ENCODE measurements around the gene FGD2.
A peak's percentile ranks its signal among the peaks of the same experiment; 100 is the strongest.

Gene FGD2

GRCh38 chr6:37059344-37060194, 54.1 kb downstream of the FGD2 start:
- ChIA-PET POLR2A (ENCODE audit: low non-redundant PET) (interaction anchor here (0.6 kb wide), 2 partner anchors 19 to 40 kb away, joined by 3 read pairs; no protein-coding TSS in a partner anchor), CTCF (interaction anchor here (0.7 to 2.1 kb wide), 4 partner anchors 11 to 112 kb away, joined by 3 to 9 read pairs (median 4); no protein-coding TSS in a partner anchor)
- peak overlapping the region; percentile 97 for H3K27ac ChIP-seq
- DNase-seq (ENCODE audit: low spot score): peak; percentile 94
- TF ChIP-seq, protein P1, sequence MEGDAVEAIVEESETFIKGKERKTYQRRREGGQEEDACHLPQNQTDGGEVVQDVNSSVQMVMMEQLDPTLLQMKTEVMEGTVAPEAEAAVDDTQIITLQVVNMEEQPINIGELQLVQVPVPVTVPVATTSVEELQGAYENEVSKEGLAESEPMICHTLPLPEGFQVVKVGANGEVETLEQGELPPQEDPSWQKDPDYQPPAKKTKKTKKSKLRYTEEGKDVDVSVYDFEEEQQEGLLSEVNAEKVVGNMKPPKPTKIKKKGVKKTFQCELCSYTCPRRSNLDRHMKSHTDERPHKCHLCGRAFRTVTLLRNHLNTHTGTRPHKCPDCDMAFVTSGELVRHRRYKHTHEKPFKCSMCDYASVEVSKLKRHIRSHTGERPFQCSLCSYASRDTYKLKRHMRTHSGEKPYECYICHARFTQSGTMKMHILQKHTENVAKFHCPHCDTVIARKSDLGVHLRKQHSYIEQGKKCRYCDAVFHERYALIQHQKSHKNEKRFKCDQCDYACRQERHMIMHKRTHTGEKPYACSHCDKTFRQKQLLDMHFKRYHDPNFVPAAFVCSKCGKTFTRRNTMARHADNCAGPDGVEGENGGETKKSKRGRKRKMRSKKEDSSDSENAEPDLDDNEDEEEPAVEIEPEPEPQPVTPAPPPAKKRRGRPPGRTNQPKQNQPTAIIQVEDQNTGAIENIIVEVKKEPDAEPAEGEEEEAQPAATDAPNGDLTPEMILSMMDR (conservative IDR thresholded peaks at IDR 0.05; ENCODE audit: low read depth): peak; percentile 64

GRCh38 chr6:37060195-37060559, 54.7 kb downstream of the FGD2 start:
- H3K27ac ChIP-seq: peak overlapping the region; percentile 97
- ChIA-PET POLR2A (ENCODE audit: low non-redundant PET) (interaction anchor here (0.6 kb wide), 1 partner anchor 40 kb away, joined by 3 read pairs; no protein-coding TSS in a partner anchor), CTCF (interaction anchor here (0.7 to 2.1 kb wide), 2 partner anchors 11 to 34 kb away, joined by 3 to 6 read pairs; no protein-coding TSS in a partner anchor)
- no peak for DNase-seq (ENCODE audit: low spot score)
- TF ChIP-seq, protein P1 (conservative IDR thresholded peaks at IDR 0.05; ENCODE audit: low read depth): no peak

DNA sequence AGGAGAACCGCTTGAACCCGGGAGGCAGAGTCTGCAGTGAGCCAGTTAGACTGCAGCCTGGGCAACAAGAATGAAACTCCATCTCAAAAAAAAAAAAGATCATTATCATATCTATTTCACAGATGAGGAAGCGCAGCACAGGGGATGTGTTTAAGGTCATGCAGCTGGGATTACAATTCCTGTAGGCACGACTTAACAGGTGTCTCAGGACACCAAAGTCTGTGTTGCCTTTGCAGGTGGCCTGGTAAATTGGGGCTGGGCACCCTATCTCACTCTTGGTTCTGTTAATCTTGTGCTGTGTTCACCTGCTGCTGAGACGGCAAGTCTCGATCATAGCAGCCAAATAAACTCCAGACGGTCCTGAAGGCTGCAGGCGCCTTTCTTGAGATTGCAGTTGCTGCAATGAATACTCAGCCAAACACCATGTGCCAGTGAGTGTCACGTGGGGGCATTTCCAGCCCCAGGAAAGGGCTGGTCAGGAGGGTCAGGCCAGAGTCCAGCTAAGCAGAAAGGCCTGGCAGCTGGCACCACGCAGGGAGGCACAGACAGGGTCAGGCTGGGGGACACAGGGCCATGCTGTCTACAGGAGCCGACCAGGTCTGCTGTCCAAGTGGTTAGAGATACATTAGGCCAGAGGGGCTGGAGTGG, 55.8 kb downstream of the FGD2 start:
- TF ChIP-seq, protein P1 (conservative IDR thresholded peaks at IDR 0.05; ENCODE audit: low read depth): no peak
- CTCF ChIA-PET: interaction anchor here (0.6 kb wide), 1 partner anchor 1210 kb away, joined by 3 read pairs; no protein-coding TSS in a partner anchor
- H3K27ac ChIP-seq: peak overlapping the region; percentile 97
- DNase-seq (ENCODE audit: low spot score): no peak
- POLR2A ChIA-PET (ENCODE audit: low non-redundant PET): no interaction called here

GRCh38 chr6:37062424-37062823, 57.0 kb downstream of the FGD2 start:
- H3K27ac ChIP-seq: no peak overlapping the region
- ChIA-PET POLR2A (ENCODE audit: low non-redundant PET) (no interaction called here), CTCF (no interaction called here)
- TF ChIP-seq, protein P1 (conservative IDR thresholded peaks at IDR 0.05; ENCODE audit: low read depth): no peak
- no peak for DNase-seq (ENCODE audit: low spot score)

GRCh38 chr6:37068356-37069270, 63.2 kb downstream of the FGD2 start:
- TF ChIP-seq, protein P1 (conservative IDR thresholded peaks at IDR 0.05; ENCODE audit: low read depth): no peak
- CTCF ChIA-PET: no interaction called here
- no peak overlapping the region for H3K27ac ChIP-seq
- no peak for DNase-seq (ENCODE audit: low spot score)
- POLR2A ChIA-PET (ENCODE audit: low non-redundant PET): no interaction called here

- POLR2A ChIA-PET (ENCODE audit: low non-redundant PET): no interaction called here
- no peak for DNase-seq (ENCODE audit: low spot score)
- TF ChIP-seq, protein P1 (conservative IDR thresholded peaks at IDR 0.05; ENCODE audit: low read depth): no peak
- H3K27ac ChIP-seq: no peak overlapping the region
- CTCF ChIA-PET: interaction anchor here (0.5 kb wide), 1 partner anchor 133 kb away, joined by 3 read pairs; no protein-coding TSS in a partner anchor
Measured at GRCh38 chr6:37069639-37070038, 64.2 kb downstream of the FGD2 start.
